HG02610 (cell line): ENCODE measurements around the gene FOXP1.
A peak's percentile ranks its signal among the peaks of the same experiment; 100 is the strongest.
"Not testable (repeated sequence)": the region's sequence is repeated elsewhere in the genome, so short reads cannot be mapped to it uniquely, and the experiment has no call there.

Source experiments
- ATAC-seq: cut with Tn5 transposase; IDR thresholded peaks from one replicate; pipeline ENCODE4 v1.9.1; 2021; ENCODE audit warnings: mild to moderate bottlenecking, moderate library complexity; ENCODE audit not compliant: unreplicated experiment

FOXP1 gene

GRCh38 chr3:71454512-71455403, 128.8 kb downstream of the FOXP1 start:
- ATAC-seq, result no peak

DNA sequence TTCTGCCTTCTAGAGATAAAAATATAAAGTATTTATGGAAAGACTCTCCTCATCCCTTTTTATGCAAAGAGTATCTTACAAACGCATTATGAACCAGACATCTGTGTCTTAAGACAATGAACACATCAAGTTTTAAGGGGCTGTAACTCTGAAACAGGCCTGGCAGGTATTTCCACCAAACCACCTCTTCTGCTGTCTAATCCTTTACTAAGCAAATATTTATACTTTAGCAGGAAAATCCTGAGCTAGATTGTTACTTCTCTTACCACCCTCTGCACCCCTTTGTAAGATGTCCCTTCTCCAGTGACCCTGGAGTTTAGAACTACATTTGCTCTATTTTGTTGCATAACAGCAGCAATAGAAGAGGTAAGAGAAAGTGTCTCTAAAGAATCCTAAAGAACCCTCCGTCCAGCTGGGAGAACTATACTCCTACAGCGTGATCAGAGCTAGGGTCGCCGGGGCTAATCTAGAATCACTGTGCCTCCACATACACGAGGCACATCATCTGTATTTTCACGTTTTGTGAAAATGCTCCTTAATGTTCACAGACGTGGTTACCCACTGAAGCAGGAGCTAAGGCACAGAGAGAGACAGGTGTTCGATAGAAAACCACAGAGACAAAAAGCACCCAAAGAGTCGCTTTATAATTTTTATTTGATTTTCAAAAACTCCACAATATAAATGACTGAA, 129.6 kb downstream of the FOXP1 start:
- ATAC-seq, result no peak

GRCh38 chr3:71453319-71453718, 130.2 kb downstream of the FOXP1 start:
- ATAC-seq, result no peak

GRCh38 chr3:71451812-71452211, 131.7 kb downstream of the FOXP1 start:
- ATAC-seq, result no peak

GRCh38 chr3:71451060-71451459, 132.5 kb downstream of the FOXP1 start:
- no peak for ATAC-seq

DNA sequence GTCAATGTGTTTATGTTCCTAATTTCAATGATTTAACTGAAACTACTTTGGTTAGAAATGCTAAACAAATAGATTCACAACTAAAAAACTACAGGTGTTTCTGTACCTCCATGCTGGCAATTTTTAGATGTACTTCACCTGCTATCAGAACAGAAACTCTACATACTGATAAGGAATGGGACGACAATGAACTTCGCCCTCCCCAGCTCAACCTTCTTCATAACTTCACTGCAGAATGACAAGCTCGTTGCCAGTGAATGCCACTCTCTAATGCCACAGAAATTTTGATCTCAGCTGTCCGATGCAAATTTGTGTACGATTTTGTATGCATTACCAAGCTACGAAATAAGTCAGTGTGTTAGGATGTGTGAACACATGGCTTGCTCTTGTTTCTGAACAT, 133.4 kb downstream of the FOXP1 start:
- ATAC-seq, result no peak

- no peak for ATAC-seq
Measured at GRCh38 chr3:71447803-71448202, 135.7 kb downstream of the FOXP1 start.

GRCh38 chr3:71447197-71447596, 136.3 kb downstream of the FOXP1 start:
- no peak for ATAC-seq

GRCh38 chr3:71446734-71447133, 136.8 kb downstream of the FOXP1 start:
- ATAC-seq, result no peak

GRCh38 chr3:71446260-71446659, 137.3 kb downstream of the FOXP1 start:
- ATAC-seq, result no peak

DNA sequence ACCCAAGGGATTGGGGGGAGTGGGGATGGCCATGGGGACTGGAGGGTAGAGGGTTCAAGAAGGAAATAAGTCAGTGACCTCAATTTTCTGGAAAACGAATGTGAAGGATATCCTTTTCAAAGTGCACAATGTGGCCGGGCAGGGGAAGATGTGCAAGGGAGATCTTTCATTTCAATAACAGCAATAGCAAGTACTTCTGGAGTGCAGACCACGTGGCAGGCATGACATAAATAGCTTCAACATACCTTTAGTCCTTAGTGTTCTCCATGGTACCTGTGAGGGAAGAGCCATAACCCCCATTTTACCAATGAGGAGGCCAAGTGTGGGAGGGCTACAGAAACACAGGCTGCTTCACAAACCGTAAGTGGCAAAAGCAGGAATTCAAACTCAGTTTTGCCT, 138.7 kb downstream of the FOXP1 start:
- ATAC-seq, result no peak

DNA sequence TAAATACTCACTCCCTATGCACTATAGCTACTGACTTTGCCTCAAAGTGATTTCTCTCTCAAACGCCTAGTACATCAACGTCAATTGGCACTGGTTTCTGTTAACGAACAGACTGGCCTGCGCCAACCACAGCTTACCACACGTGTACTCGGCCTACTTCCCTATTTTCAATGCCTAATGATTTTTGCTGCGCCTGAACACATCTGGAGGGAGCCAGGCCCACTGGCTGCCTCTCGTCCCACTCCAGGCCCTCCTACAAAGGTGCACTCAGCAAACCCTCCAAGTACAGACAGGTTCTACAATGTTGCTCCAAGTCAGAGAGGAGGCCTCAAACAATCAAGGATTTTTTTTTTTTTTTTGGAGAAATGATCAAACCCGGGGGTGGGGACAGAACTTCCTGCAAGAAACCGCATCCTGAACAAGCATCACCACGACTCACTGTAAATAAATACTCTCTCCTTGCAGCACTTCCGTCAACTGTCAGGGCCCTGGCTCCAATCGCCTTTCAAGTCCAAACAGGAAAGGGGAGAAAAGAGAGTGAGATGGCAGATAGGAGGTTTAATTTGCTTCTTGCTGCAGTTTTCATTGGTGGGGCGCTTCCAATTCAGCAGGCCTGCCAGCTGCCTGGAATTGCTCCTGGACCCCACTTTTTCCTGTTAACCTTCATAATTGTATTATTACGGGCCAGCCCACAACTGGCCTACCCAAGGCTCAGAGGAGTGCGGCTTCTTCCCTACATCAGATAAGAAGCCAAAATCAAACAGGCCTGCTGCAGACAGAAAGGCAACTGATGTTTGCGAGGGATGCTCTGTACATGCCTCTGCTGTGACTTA, 139.3 kb downstream of the FOXP1 start:
- ATAC-seq, result peak; percentile 91

- no peak for ATAC-seq
Measured at GRCh38 chr3:71443332-71443731, 140.2 kb downstream of the FOXP1 start.

- ATAC-seq, result no peak
Measured at GRCh38 chr3:71442652-71443042, 140.9 kb downstream of the FOXP1 start.

- ATAC-seq, result no peak
Measured at GRCh38 chr3:71441925-71442651, 141.4 kb downstream of the FOXP1 start.

DNA sequence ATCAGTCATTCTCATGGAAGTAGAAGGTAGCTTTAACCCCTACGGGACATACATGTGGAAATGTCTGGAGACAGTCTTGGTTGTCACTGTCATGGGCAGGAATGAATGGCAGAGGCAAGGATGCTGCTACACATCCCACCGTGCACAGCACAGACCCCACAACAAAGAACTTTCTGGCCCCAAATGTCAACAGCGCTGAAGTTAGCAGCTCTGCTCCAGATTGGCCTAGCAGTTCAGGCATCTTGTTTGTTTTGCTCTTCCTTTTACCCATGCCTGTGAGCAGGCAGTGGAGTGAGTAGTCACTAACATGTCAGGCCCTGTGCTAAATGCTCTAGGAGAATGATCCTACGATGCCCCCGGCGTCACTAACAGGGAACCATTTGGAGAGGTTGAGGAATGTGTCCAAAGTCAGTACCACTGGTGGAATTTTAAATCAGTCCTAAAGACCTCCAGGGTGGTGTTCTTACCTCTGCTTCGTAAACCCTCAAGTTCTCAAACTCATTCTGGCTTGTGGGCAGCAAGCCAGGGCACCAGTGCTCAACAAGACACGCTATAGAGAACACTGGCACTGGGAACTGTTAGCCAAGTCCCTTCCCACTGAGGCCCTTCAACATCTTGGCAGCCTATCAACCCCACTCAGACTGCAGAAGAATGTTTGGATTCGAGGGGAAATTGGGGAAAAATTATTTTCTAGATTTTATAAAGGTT, 142.2 kb downstream of the FOXP1 start:
- ATAC-seq, result no peak

DNA sequence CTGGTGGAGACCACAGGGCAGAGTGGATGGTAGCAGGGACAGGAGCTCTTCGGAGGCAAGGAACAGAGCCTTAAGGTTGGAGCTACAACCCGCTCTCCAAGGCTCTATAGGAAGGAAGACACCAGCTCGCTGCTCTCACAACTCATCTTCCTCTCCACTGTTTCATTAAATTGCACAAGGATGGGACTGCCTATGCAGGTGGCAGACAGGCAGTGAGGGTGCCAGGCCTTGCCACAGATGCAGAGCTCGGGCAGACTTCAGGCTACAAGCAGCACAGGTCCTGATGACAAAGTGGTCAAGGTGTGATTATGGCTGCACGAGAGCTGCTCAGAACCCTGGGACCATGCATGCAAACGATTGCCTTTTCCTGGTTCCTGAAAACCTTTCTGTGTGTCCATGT, 144.6 kb downstream of the FOXP1 start:
- no peak for ATAC-seq

DNA sequence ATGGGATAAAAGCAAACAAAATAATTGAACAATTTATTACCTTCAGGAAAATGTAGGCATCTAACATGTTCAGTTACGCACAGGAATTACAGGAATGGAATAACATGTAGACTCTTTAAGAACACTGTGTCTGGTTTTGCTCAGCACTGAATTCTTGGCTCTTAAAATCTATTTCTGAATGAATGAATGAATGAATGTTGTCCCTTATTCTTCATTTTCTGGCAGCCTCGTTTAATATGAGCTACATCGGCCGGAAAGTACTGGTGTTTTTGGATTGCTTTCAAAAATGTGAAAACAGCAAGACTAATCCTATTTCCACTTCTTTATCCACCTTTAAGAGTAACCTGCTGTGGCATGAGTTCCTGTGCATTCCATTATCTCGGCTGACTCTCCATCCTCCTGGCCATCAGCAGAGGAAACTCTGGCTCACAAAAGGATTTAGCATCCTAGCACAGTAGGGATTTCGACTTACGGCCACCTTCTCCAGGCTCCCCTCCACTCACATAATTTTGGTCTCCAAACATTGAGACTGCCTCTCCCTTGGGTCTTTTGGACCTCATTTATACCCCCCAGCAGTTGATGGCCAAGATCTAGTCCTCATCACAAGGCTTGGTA, 145.3 kb downstream of the FOXP1 start:
- ATAC-seq, result no peak

- ATAC-seq, result no peak
Measured at GRCh38 chr3:71436337-71436736, 147.2 kb downstream of the FOXP1 start.

DNA sequence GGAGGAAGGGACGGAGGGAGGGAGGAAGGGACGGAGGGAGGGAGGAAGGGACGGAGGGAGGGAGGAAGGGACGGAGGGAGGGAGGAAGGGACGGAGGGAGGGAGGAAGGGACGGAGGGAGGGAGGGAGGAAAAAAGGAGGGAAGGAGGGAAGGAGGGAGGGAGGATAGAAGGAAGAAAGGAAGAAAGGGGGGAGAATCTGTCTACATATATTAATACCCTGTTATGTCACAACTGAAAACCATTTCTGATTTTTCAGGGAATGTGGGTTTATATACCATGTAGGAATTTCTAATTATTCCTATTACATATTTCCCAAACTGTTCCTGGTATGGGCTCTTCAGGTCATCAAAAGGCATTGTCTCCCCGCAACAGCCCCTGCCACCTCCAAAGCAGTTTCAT, 147.7 kb downstream of the FOXP1 start:
- ATAC-seq, result not testable (repeated sequence)
